ENCODE measurements around the gene GMPPA. TPM values are rescaled to one million over a fixed set of nuclear protein-coding genes. Genes with fewer than 3 reads are reported as not detected.
A peak's percentile ranks its signal among the peaks of the same experiment; 100 is the strongest.

Gene GMPPA
- total RNA-seq, 1 donor from 2014 or later = 23.2 TPM

DNA sequence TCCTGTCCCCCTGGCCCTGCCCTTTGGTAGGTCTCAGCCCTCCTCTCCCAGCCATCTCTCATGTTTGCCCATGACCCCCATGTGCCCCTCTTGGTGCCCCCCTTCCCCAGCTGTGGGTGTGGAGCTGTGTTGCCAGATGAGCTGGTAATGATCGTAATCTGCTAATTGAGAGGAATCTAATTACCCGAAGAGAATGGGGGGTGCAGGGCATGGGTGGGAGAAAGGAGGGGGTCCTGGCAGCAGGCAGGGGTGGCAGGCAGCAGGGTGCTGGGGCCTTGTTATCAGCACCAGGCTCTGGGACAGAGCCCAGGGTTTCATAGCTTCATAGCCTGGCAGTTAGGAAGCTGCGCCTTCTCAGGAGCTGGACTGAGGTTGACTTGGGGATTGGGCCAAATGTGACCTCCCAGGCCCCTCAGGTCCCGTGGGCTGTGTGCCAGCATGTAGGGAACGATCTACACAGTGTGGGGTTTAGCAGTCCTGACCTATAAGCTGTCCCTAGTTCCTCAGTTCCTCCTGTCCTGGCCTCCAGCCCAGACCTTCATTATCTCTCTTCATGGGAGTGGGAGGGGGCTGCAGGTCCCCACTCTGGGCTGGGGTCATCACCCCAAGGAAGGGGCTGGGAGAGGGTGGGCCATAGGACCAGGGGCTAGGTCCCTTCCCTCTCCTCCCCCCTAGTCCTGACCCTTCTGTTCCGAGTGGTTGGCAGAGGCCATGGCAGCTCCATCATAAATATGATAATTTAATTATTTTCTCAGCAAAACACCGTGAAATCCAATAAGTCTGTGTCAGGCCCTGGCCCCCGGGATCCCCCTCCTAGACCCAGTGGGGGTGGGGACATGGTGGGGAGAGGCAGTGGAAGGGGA, 9.1 kb downstream of the GMPPA start:
- DNase-seq = no peak
- peak overlapping the region; percentile 28 for H3K27ac Mint-ChIP-seq (ENCODE audit: unreplicated experiment)
- no peaks in the 10 kb centered on the region for H3K36me3 Mint-ChIP-seq (ENCODE audit: unreplicated experiment)
- TF ChIP-seq, protein P1, sequence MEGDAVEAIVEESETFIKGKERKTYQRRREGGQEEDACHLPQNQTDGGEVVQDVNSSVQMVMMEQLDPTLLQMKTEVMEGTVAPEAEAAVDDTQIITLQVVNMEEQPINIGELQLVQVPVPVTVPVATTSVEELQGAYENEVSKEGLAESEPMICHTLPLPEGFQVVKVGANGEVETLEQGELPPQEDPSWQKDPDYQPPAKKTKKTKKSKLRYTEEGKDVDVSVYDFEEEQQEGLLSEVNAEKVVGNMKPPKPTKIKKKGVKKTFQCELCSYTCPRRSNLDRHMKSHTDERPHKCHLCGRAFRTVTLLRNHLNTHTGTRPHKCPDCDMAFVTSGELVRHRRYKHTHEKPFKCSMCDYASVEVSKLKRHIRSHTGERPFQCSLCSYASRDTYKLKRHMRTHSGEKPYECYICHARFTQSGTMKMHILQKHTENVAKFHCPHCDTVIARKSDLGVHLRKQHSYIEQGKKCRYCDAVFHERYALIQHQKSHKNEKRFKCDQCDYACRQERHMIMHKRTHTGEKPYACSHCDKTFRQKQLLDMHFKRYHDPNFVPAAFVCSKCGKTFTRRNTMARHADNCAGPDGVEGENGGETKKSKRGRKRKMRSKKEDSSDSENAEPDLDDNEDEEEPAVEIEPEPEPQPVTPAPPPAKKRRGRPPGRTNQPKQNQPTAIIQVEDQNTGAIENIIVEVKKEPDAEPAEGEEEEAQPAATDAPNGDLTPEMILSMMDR (IDR thresholded peaks at IDR 0.05; ENCODE audit: partially characterized antibody, unreplicated experiment) = no peak
- peaks cover 19% of the 10 kb centered on the region for H3K27me3 Mint-ChIP-seq (ENCODE audit: unreplicated experiment)
- peaks cover 16% of the 10 kb centered on the region for H3K9me3 Mint-ChIP-seq (ENCODE audit: unreplicated experiment)
- H3K4me1 Mint-ChIP-seq (ENCODE audit: low read depth, unreplicated experiment) = peaks cover 32% of the 10 kb centered on the region
- no peak overlapping the region for H3K4me3 Mint-ChIP-seq (ENCODE audit: unreplicated experiment)

DNA sequence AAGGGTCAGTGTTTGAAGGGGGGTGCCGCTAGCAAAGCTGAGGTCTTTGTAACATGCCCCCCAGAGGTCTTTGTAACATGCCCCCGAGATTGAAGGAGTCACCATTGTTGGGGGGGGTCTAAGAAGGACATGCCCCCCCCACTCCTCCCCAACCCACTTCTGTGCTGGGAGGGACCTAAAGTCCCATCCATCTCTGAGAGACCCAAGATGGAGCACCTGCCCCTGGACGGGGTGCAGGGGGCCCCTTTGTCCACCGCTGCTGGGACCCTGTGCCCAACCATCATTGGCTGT, 9.7 kb downstream of the GMPPA start:
- TF ChIP-seq, protein P1 (IDR thresholded peaks at IDR 0.05; ENCODE audit: partially characterized antibody, unreplicated experiment) = no peak

DNA sequence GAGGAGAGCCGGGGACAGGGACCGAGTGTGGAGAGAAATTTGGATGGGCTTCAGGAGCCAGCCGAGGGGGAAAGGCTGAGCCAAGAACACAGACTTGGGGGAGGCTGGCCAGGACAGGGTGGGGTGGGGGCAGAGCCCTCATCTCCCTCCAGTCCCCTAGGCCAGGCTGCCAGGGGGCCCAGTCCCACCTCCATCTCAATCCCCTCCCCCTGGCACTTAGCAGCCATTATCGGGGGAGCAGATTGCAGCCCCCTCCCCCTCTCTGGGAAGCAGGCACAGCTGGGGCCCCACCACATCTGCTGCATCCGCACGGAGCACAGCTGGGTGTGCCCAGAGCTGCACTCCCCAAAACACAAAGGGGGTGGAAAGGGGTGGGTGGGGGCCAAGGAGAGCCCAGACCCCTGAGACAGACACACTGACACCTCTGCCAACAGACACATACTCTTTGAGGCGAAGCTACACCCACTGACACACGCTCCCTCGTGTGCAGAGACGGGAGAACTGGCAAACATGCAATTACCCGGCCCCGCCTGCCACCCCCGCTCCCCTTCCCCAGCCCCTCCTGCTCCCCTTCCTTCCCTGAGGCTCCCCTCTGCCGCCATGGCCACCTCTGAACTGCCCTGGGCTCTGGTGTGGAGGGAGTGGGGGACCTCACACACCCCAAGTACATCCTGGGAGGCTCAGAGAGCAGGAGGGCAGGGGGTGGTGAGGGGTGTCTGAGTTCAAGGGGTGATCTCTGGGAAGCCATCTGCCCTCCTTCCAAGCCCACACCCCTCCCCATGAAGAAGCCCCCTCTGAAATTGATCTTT, 10.5 kb downstream of the GMPPA start:
- peaks cover 23% of the 10 kb centered on the region for H3K9me3 Mint-ChIP-seq (ENCODE audit: unreplicated experiment)
- no peak for DNase-seq
- peaks cover 41% of the 10 kb centered on the region for H3K4me1 Mint-ChIP-seq (ENCODE audit: low read depth, unreplicated experiment)
- peak overlapping the region; percentile 75 for H3K4me3 Mint-ChIP-seq (ENCODE audit: unreplicated experiment)
- no peaks in the 10 kb centered on the region for H3K36me3 Mint-ChIP-seq (ENCODE audit: unreplicated experiment)
- TF ChIP-seq, protein P1 (IDR thresholded peaks at IDR 0.05; ENCODE audit: partially characterized antibody, unreplicated experiment) = no peak
- peak overlapping the region; percentile 91 for H3K27ac Mint-ChIP-seq (ENCODE audit: unreplicated experiment)
- peaks cover 22% of the 10 kb centered on the region for H3K27me3 Mint-ChIP-seq (ENCODE audit: unreplicated experiment)

More for the DNA sequence above, 9.7 kb downstream of the GMPPA start:
- H3K27ac Mint-ChIP-seq (ENCODE audit: unreplicated experiment) = peak overlapping the region; percentile 28
- no peak overlapping the region for H3K4me3 Mint-ChIP-seq (ENCODE audit: unreplicated experiment)
- peaks cover 37% of the 10 kb centered on the region for H3K4me1 Mint-ChIP-seq (ENCODE audit: low read depth, unreplicated experiment)
- DNase-seq = no peak
- peaks cover 24% of the 10 kb centered on the region for H3K27me3 Mint-ChIP-seq (ENCODE audit: unreplicated experiment)
- no peaks in the 10 kb centered on the region for H3K36me3 Mint-ChIP-seq (ENCODE audit: unreplicated experiment)
- H3K9me3 Mint-ChIP-seq (ENCODE audit: unreplicated experiment) = peaks cover 21% of the 10 kb centered on the region

DNA sequence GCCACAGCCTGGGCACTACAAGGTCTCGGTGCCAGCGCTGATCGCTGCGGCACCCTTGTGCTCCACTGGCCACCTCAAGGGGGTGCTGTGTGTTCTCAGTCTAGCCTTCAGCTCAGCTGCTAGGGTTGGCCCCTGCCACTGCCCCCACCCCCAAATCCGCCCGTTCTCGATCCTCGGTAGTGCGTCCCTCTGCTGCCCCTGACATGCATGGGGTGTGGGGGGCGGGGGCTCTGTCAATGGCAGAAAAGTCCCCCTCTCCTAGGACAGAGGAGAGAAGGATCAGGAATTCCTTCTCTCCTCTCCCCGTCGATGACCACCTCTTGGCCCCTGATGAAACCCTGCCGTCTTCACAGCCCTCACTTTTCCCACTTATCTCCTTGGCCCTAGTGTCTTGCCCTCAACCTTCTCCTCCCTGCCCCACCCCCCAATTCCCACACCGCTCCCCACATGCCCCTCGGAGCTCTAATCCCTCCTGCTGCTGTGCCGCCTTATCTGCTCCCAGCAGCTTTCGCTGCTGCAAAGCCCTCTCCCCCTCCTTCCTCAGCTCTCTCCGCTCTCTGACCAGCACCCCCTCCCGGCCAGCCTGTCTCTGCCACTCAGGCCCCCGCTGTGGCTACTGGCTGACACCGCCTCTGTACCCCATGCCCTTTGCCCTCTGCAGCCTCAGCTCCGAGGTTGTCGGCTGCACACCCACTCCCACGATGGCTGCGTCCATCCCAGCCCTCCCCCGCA, 11.3 kb downstream of the GMPPA start:
- Mint-ChIP-seq H3K4me1 (ENCODE audit: low read depth, unreplicated experiment) (peaks cover 40% of the 10 kb centered on the region), H3K9me3 (ENCODE audit: unreplicated experiment) (peaks cover 25% of the 10 kb centered on the region), H3K27me3 (ENCODE audit: unreplicated experiment) (peaks cover 21% of the 10 kb centered on the region), H3K27ac (ENCODE audit: unreplicated experiment) (peak overlapping the region; percentile 91), H3K4me3 (ENCODE audit: unreplicated experiment) (peak overlapping the region; percentile 75), H3K36me3 (ENCODE audit: unreplicated experiment) (no peaks in the 10 kb centered on the region)
- TF ChIP-seq, protein P1 (IDR thresholded peaks at IDR 0.05; ENCODE audit: partially characterized antibody, unreplicated experiment) = peak; percentile 74
- peak; percentile 87 for DNase-seq

Measured in glutamatergic neuron (in vitro differentiated cells).